IMR-90 (cell line): ENCODE data around the gene PHKA1. TPM values are rescaled to one million over a fixed set of nuclear protein-coding genes. Genes with fewer than 3 reads are reported as not detected.

Experiments
- ATAC-seq: fragments of 200-7000 bp; cut with Tn5 transposase; 2 replicates; pipeline ENCODE4 v1.9.1; 2020; ENCODE audit warnings: low read depth, mild to moderate bottlenecking, moderate library complexity
- BruUV-seq: library from RNA; stranded (reverse); fragments of 400-500 nt; replicated peaks from 2 replicates; lab custom pipeline; 2021; lab: Mats Ljungman, UMichigan
- CTCF ChIA-PET: fragments of 300-600 bp; formaldehyde crosslinking; extraction: SDS; loops from one replicate; lab custom pipeline; 2021; ENCODE audit warnings: antibody characterized with exemption; lab: Yijun Ruan, JAX
- POLR2A ChIA-PET: fragments of 300-600 bp; sonication (Branson Sonifier 250); formaldehyde crosslinking; loops from one replicate; lab custom pipeline; 2022; ENCODE audit warnings: antibody characterized with exemption; ENCODE audit not compliant: unreplicated experiment; lab: Charles Lee
- DNase-seq: peaks from one replicate; pipeline ENCODE4 v3.0.0; 2013
- H2AFZ ChIP-seq: replicated peaks from 2 replicates; pipeline ENCODE3; 2013; ENCODE audit warnings: low read length, mild to moderate bottlenecking; ENCODE audit not compliant: poor library complexity
- H2AK5ac ChIP-seq: 2 replicates; pipeline ENCODE4 v1.6.1; 2013; ENCODE audit warnings: low read depth, low read length, inconsistent platforms
- H2AK9ac ChIP-seq: replicated peaks from 2 replicates; pipeline ENCODE3; 2013; ENCODE audit warnings: mild to moderate bottlenecking, low read depth, low read length, moderate library complexity; ENCODE audit not compliant: poor library complexity
- H2BK120ac ChIP-seq: 2 replicates; pipeline ENCODE4 v1.6.1; 2013; ENCODE audit warnings: low read depth, low read length, inconsistent platforms
- H2BK15ac ChIP-seq: 3 replicates; pipeline ENCODE4 v1.6.1; 2013; ENCODE audit warnings: low read depth, low read length, inconsistent platforms
- H2BK20ac ChIP-seq: 2 replicates; pipeline ENCODE4 v1.6.1; 2013; ENCODE audit warnings: low read depth, mild to moderate bottlenecking, inconsistent platforms, low read length, moderate library complexity
- H2BK5ac ChIP-seq: 2 replicates; pipeline ENCODE4 v1.6.1; 2013; ENCODE audit warnings: mild to moderate bottlenecking, low read depth, low read length, inconsistent platforms; ENCODE audit not compliant: poor library complexity, severe bottlenecking
- H3K14ac ChIP-seq: replicated peaks from 2 replicates; pipeline ENCODE4 v1.6.1; 2013; ENCODE audit warnings: low read depth, low read length, inconsistent platforms
- H3K18ac ChIP-seq: 2 replicates; pipeline ENCODE4 v1.6.1; 2013; ENCODE audit warnings: low read depth, low read length, control low read depth
- H3K23ac ChIP-seq: 2 replicates; pipeline ENCODE4 v1.6.1; 2013; ENCODE audit warnings: low read depth, low read length, inconsistent platforms
- H3K27ac ChIP-seq: 2 replicates; pipeline ENCODE4 v1.5.1; 2013; ENCODE audit warnings: mild to moderate bottlenecking, control low read depth, low read length; ENCODE audit not compliant: insufficient read depth
- H3K27me3 ChIP-seq: 2 replicates; pipeline ENCODE4 v1.6.1; 2013; ENCODE audit warnings: low read length; ENCODE audit not compliant: control insufficient read depth, insufficient read depth
- H3K36me3 ChIP-seq: 2 replicates; pipeline ENCODE4 v1.6.1; 2013; ENCODE audit warnings: low read length, mixed read lengths; ENCODE audit not compliant: control insufficient read depth, insufficient read depth
- H3K4ac ChIP-seq: 2 replicates; pipeline ENCODE4 v1.6.1; 2013; ENCODE audit warnings: low read depth, low read length, inconsistent platforms
- H3K4me1 ChIP-seq: 2 replicates; pipeline ENCODE4 v1.6.1; 2013; ENCODE audit warnings: low read length, mixed read lengths; ENCODE audit not compliant: control insufficient read depth, insufficient read depth
- H3K4me2 ChIP-seq: 2 replicates; pipeline ENCODE4 v1.6.1; 2013; ENCODE audit warnings: low read depth, mild to moderate bottlenecking, control low read depth, low read length, moderate library complexity
- H3K4me3 ChIP-seq: 2 replicates; pipeline ENCODE4 v1.5.1; 2013; ENCODE audit warnings: low read depth, mild to moderate bottlenecking, control low read depth, low read length, moderate library complexity; ENCODE audit not compliant: insufficient read depth
- H3K56ac ChIP-seq: 2 replicates; pipeline ENCODE4 v1.6.1; 2013; ENCODE audit warnings: low read length, inconsistent platforms; ENCODE audit not compliant: insufficient read depth; ENCODE audit errors: extremely low read depth
- H3K79me1 ChIP-seq, 2 experiments: 2 replicates each; pipeline ENCODE4 v1.6.1; 2013; ENCODE audit warnings: low read length in 2 of 2, inconsistent platforms in 1 of 2, low read depth in 1 of 2
- H3K9ac ChIP-seq: 2 replicates; pipeline ENCODE4 v1.6.1; 2013; ENCODE audit warnings: low read depth, low read length, control low read depth
- H3K9me1 ChIP-seq: 2 replicates; pipeline ENCODE4 v1.6.1; 2013; ENCODE audit warnings: low read length, inconsistent platforms; ENCODE audit not compliant: insufficient read depth
- H3K9me3 ChIP-seq: 2 replicates; pipeline ENCODE4 v1.6.1; 2013; ENCODE audit warnings: low read length; ENCODE audit not compliant: control insufficient read depth, insufficient read depth
- H4K20me1 ChIP-seq: 2 replicates; pipeline ENCODE4 v1.6.1; 2013; ENCODE audit warnings: low read length, inconsistent platforms; ENCODE audit not compliant: insufficient read depth
- H4K5ac ChIP-seq: 2 replicates; pipeline ENCODE4 v1.6.1; 2013; ENCODE audit warnings: mild to moderate bottlenecking, low read depth, low read length, control low read depth
- H4K8ac ChIP-seq, 2 experiments: 2 replicates each; pipeline ENCODE4 v1.6.1; 2013; ENCODE audit warnings: low read depth in 2 of 2, low read length in 2 of 2, control low read depth in 1 of 2, inconsistent platforms in 1 of 2
- H4K91ac ChIP-seq: 2 replicates; pipeline ENCODE4 v1.6.1; 2013; ENCODE audit warnings: low read depth, low read length, inconsistent platforms; ENCODE audit not compliant: insufficient read depth
- BHLHE40 ChIP-seq: fragments of 150-350 bp; IDR thresholded peaks from 2 replicates; pipeline ENCODE4 v1.6.1; 2016; ENCODE audit warnings: mild to moderate bottlenecking, low read depth, low read length
- CEBPB ChIP-seq: IDR thresholded peaks from 2 replicates; pipeline ENCODE4 v1.6.1; 2012; ENCODE audit warnings: low read depth, low read length, improper control_type of control experiment
- CHD1 ChIP-seq: IDR thresholded peaks from 2 replicates; pipeline ENCODE4 v1.6.1; 2012; ENCODE audit warnings: low read depth, low read length, improper control_type of control experiment
- CTCF ChIP-seq: conservative IDR thresholded peaks from 2 replicates; pipeline ENCODE4 v1.5.1; 2012; ENCODE audit warnings: mild to moderate bottlenecking, low read depth, low read length, improper control_type of control experiment
- ELK1 ChIP-seq: fragments of 150-350 bp; IDR thresholded peaks from 2 replicates; pipeline ENCODE4 v1.6.1; 2016; ENCODE audit warnings: low read depth, mild to moderate bottlenecking, low read length, moderate library complexity, borderline replicate concordance
- FOS ChIP-seq: fragments of 150-350 bp; IDR thresholded peaks from 2 replicates; pipeline ENCODE4 v1.6.1; 2016; ENCODE audit warnings: low read depth, low read length
- MAFK ChIP-seq: IDR thresholded peaks from 2 replicates; pipeline ENCODE4 v1.6.1; 2012; ENCODE audit warnings: low read depth, low read length, improper control_type of control experiment
- MAZ ChIP-seq: IDR thresholded peaks from 2 replicates; pipeline ENCODE4 v1.6.1; 2012; ENCODE audit warnings: low read depth, mild to moderate bottlenecking, low read length, improper control_type of control experiment, moderate library complexity, borderline replicate concordance
- MXI1 ChIP-seq: IDR thresholded peaks from 2 replicates; pipeline ENCODE4 v1.6.1; 2012; ENCODE audit warnings: low read depth, mild to moderate bottlenecking, low read length, moderate library complexity, borderline replicate concordance
- NFE2L2 ChIP-seq: fragments of 150-350 bp; IDR thresholded peaks from 2 replicates; pipeline ENCODE4 v1.6.1; 2016; ENCODE audit warnings: low read depth, mild to moderate bottlenecking, low read length
- POLR2A ChIP-seq: IDR thresholded peaks from 2 replicates; pipeline ENCODE4 v1.6.1; 2012; ENCODE audit warnings: mild to moderate bottlenecking, low read depth, low read length
- RAD21 ChIP-seq: IDR thresholded peaks from 2 replicates; pipeline ENCODE4 v1.6.1; 2012; ENCODE audit warnings: low read length, improper control_type of control experiment
- RCOR1 ChIP-seq: IDR thresholded peaks from 2 replicates; pipeline ENCODE4 v1.6.1; 2012; ENCODE audit warnings: mild to moderate bottlenecking, low read length, improper control_type of control experiment; ENCODE audit not compliant: insufficient replicate concordance
- RFX5 ChIP-seq: IDR thresholded peaks from 2 replicates; pipeline ENCODE4 v1.8.0; 2012; ENCODE audit warnings: low read depth, mild to moderate bottlenecking, low read length, moderate library complexity
- SMC3 ChIP-seq: fragments of 150-350 bp; IDR thresholded peaks from 2 replicates; pipeline ENCODE4 v1.6.1; 2016; ENCODE audit warnings: low read depth, mild to moderate bottlenecking, antibody characterized with exemption, low read length, moderate library complexity
- USF2 ChIP-seq: fragments of 150-350 bp; IDR thresholded peaks from 2 replicates; pipeline ENCODE4 v1.6.1; 2017; ENCODE audit warnings: mild to moderate bottlenecking, antibody characterized with exemption, low read length, low read depth
- WGBS, 2 experiments: methylation state at CpG; one replicate each; pipeline versions ENCODE4 v1.1.5 to v1.1.7; 2013; ENCODE audit warnings: missing lambda C conversion rate in 2 of 2; ENCODE audit not compliant: insufficient read length in 1 of 2; ENCODE audit errors: extremely low coverage in 2 of 2; 5-methylcytosine and 5-hydroxymethylcytosine counted together
- dilution Hi-C: fragments of 300-500 bp; cut with HindIII; formaldehyde crosslinking; loops from one replicate; pipeline ENCODE4 v1.14.3; 2018; ENCODE audit warnings: low sequenced_read_pairs; ENCODE audit not compliant: unreplicated experiment
- in situ Hi-C: fragments of 300-500 bp; cut with MboI; formaldehyde crosslinking; loops from 3 replicates; pipeline ENCODE4 v1.14.3; 2019; ENCODE audit warnings: low sequenced_read_pairs, inconsistent platforms, mixed read lengths
- intact Hi-C: fragments of 100-400 bp; cut with micrococcal nuclease; formaldehyde crosslinking; loops from 2 replicates; pipeline ENCODE4 v1.10.0; 2022
- polyA plus RNA-seq, 3 experiments: library from polyadenylated mRNA; depleted of rRNA; stranded (reverse); fragments of >200 nt; gene quantifications; 2 replicates each; pipeline ENCODE4 v1.2.3, GENCODE V29; 2012; ENCODE audit warnings: low replicate concordance in 1 of 3
- total RNA-seq: library from RNA; depleted of rRNA; stranded (reverse); fragments of >200 nt; gene quantifications from 2 replicates; pipeline ENCODE4 v1.2.3, GENCODE V29; 2012

Gene PHKA1
- total and polyA plus RNA-seq, 2 of the 4 experiments (the other 2 are of a cell fraction): 2.7 to 4.5 TPM

GRCh38 chrX:72735561-72735960, 21.5 kb upstream of the PHKA1 start:
- Histone ChIP-seq H3K9ac (no peak overlapping the region), H3K56ac (no peak overlapping the region), H2BK20ac (no peak overlapping the region), H3K27ac (no peak overlapping the region), H3K4me3 (no peak overlapping the region), H3K79me1 (no peaks in the 10 kb centered on the region), H2AK9ac (no peak overlapping the region), H3K23ac (no peak overlapping the region), H3K4ac (no peak overlapping the region), H2AK5ac (no peak overlapping the region), H4K20me1 (no peaks in the 10 kb centered on the region), H3K36me3 (no peaks in the 10 kb centered on the region), H3K9me1 (no peaks in the 10 kb centered on the region), H3K27me3 (peaks cover 2% of the 10 kb centered on the region), H2AFZ (no peak overlapping the region), H2BK5ac (no peak overlapping the region), H4K8ac (no peak overlapping the region), H2BK120ac (no peak overlapping the region), H3K4me2 (no peak overlapping the region), H3K9me3 (no peaks in the 10 kb centered on the region; the same call in 1 of the 2 replicates), H4K5ac (no peak overlapping the region), H3K4me1 (no peaks in the 10 kb centered on the region), H4K91ac (no peak overlapping the region), H3K18ac (no peak overlapping the region), H2BK15ac (no peak overlapping the region), H3K14ac (no peak overlapping the region)
- WGBS, 2 experiments: no CpG with 5 or more reads among the region's 1 CpG
- DNase-seq: peak; percentile 6
- in situ Hi-C loops: no loop called here
- CTCF ChIA-PET: no interaction called here
- intact Hi-C loops: no loop called here
- dilution Hi-C loops: no loop called here
- no peak for ATAC-seq
- POLR2A ChIA-PET: no interaction called here
- TF ChIP-seq CHD1: no peak
- no peak for TF ChIP-seq CEBPB
- TF ChIP-seq NFE2L2: no peak
- no peak for TF ChIP-seq RFX5
- TF ChIP-seq MXI1: no peak
- TF ChIP-seq FOS: no peak
- TF ChIP-seq MAFK: no peak
- TF ChIP-seq SMC3: no peak
- TF ChIP-seq USF2: no peak
- no peak for TF ChIP-seq ELK1
- no peak for TF ChIP-seq BHLHE40
- TF ChIP-seq MAZ: no peak
- TF ChIP-seq CTCF: no peak
- TF ChIP-seq RCOR1: no peak
- TF ChIP-seq POLR2A: no peak
- no peak for TF ChIP-seq RAD21
- BruUV-seq: no TSS peak
